SK-N-SH (cell line): ENCODE results near the gene ACAP1. TPM values are rescaled to one million over a fixed set of nuclear protein-coding genes. Genes with fewer than 3 reads are reported as not detected.
"Not testable (repeated sequence)": the region's sequence is repeated elsewhere in the genome, so short reads cannot be mapped to it uniquely, and the experiment has no call there.

Source experiments
- CTCF ChIA-PET: fragments of 300-600, 350-600 bp; formaldehyde crosslinking; extraction: SDS; loops from one replicate; lab custom pipeline; 2021; lab: Yijun Ruan, JAX
- POLR2A ChIA-PET: fragments of 350-600 bp; sonication (Branson Sonifier 250); formaldehyde crosslinking; extraction: SDS; loops from one replicate; lab custom pipeline; 2020; ENCODE audit warnings: antibody characterized with exemption, inconsistent platforms; lab: Yijun Ruan, JAX
- DNase-seq: peaks from one replicate; pipeline ENCODE4 v3.0.0; 2012
- H2AFZ ChIP-seq: fragments of 200-600 bp; sonication (generic); 2 replicates; pipeline ENCODE4 v1.8.1; 2016; ENCODE audit warnings: antibody characterized with exemption, mild to moderate bottlenecking, low read depth
- H3F3A ChIP-seq: fragments of 200-600 bp; sonication (generic); replicated peaks from 2 replicates; pipeline ENCODE3; 2016; ENCODE audit warnings: antibody characterized with exemption, mild to moderate bottlenecking; ENCODE audit not compliant: insufficient read depth
- H3K27ac ChIP-seq, 2 experiments: fragments of 200-500 bp in 1 of 2; fragments of 200-600 bp in 1 of 2; sonication (Bioruptor generic) in 1 of 2; sonication (generic), shearing (Covaris generic) in 1 of 2; 2 replicates each; pipeline versions ENCODE4 v1.5.1 to v1.6.1; 2014 to 2016; ENCODE audit warnings: low read depth in 2 of 2, inconsistent platforms in 1 of 2, low read length in 1 of 2, mild to moderate bottlenecking in 1 of 2, mixed read lengths in 1 of 2
- H3K27me3 ChIP-seq: fragments of 200-600 bp; sonication (generic), shearing (Covaris generic); 2 replicates; pipeline ENCODE4 v1.6.1; 2016; ENCODE audit warnings: mixed run types; ENCODE audit not compliant: insufficient read depth
- H3K36me3 ChIP-seq, 2 experiments: fragments of 200-500 bp in 1 of 2; fragments of 200-600 bp in 1 of 2; sonication (Bioruptor generic) in 1 of 2; sonication (generic) in 1 of 2; replicated peaks in 1 of 2; 2 replicates each; pipeline versions ENCODE3 to v1.5.1; 2014 to 2016; ENCODE audit warnings: low read length in 1 of 2, mild to moderate bottlenecking in 1 of 2; ENCODE audit not compliant: insufficient read depth in 2 of 2, control insufficient read depth in 1 of 2
- H3K4me1 ChIP-seq, 2 experiments: fragments of 200-500 bp in 1 of 2; fragments of 200-600 bp in 1 of 2; sonication (Bioruptor generic) in 1 of 2; sonication (generic), shearing (Covaris generic) in 1 of 2; 2 replicates each; pipeline versions ENCODE4 v1.5.1 to v1.6.1; 2014 to 2016; ENCODE audit warnings: low read depth in 1 of 2, low read length in 1 of 2, mixed run types in 1 of 2; ENCODE audit not compliant: insufficient read depth in 2 of 2, control insufficient read depth in 1 of 2
- H3K4me2 ChIP-seq: fragments of 200-600 bp; sonication (generic), shearing (Covaris generic); 2 replicates; pipeline ENCODE4 v1.6.1; 2017; ENCODE audit warnings: mixed run types
- H3K4me3 ChIP-seq, 2 experiments: fragments of 200-500 bp in 1 of 2; fragments of 200-600 bp in 1 of 2; sonication (Bioruptor generic) in 1 of 2; sonication (generic), shearing (Covaris generic) in 1 of 2; 2 replicates each; pipeline versions ENCODE4 v1.5.1 to v1.8.1; 2014 to 2016; ENCODE audit warnings: low read depth in 2 of 2, inconsistent platforms in 1 of 2, low read length in 1 of 2, mild to moderate bottlenecking in 1 of 2, mixed read lengths in 1 of 2, moderate library complexity in 1 of 2
- H3K79me2 ChIP-seq: fragments of 200-600 bp; sonication (generic); 2 replicates; pipeline ENCODE4 v1.8.1; 2017; ENCODE audit warnings: mild to moderate bottlenecking; ENCODE audit not compliant: insufficient read depth
- H3K9ac ChIP-seq: fragments of 200-600 bp; sonication (generic); 2 replicates; pipeline ENCODE4 v1.6.1; 2017; ENCODE audit warnings: mixed run types
- H3K9me2 ChIP-seq: fragments of 200-600 bp; sonication (generic); 2 replicates; pipeline ENCODE4 v1.6.1; 2017; ENCODE audit warnings: mixed run types
- H3K9me3 ChIP-seq: fragments of 200-600 bp; sonication (generic); 2 replicates; pipeline ENCODE4 v1.6.1; 2017; ENCODE audit warnings: mixed run types, mild to moderate bottlenecking, moderate library complexity
- H4K20me1 ChIP-seq: fragments of 200-600 bp; sonication (generic); 2 replicates; pipeline ENCODE4 v1.6.1; 2017; ENCODE audit warnings: mild to moderate bottlenecking, mixed run types; ENCODE audit not compliant: insufficient read depth
- CHD2 ChIP-seq: fragments of 150-350 bp; IDR thresholded peaks from 2 replicates; pipeline ENCODE4 v1.6.1; 2018; ENCODE audit warnings: low read length; ENCODE audit not compliant: partially characterized antibody
- CTCF ChIP-seq: fragments of 200-600 bp; sonication (generic); IDR thresholded peaks from 2 replicates; pipeline ENCODE4 v1.6.1; 2017; ENCODE audit warnings: antibody characterized with exemption, mild to moderate bottlenecking, moderate library complexity
- JUND ChIP-seq: IDR thresholded peaks from 2 replicates; pipeline ENCODE4 v1.4.0; 2012
- MEF2A ChIP-seq: IDR thresholded peaks from 2 replicates; pipeline ENCODE4 v1.4.0; 2012; ENCODE audit warnings: low read depth, borderline replicate concordance
- MXI1 ChIP-seq: IDR thresholded peaks from 2 replicates; pipeline ENCODE4 v1.6.1; 2012; ENCODE audit warnings: mild to moderate bottlenecking, low read depth, low read length, improper control_type of control experiment
- RAD21 ChIP-seq: IDR thresholded peaks from 2 replicates; pipeline ENCODE4 v1.6.1; 2012; ENCODE audit warnings: mild to moderate bottlenecking, low read length
- RXRA ChIP-seq: IDR thresholded peaks from 2 replicates; pipeline ENCODE4 v1.4.0; 2012; ENCODE audit warnings: low read depth, mild to moderate bottlenecking, borderline replicate concordance
- TCF12 ChIP-seq: IDR thresholded peaks from 2 replicates; pipeline ENCODE4 v1.4.0; 2012
- TEAD4 ChIP-seq: IDR thresholded peaks from 2 replicates; pipeline ENCODE4 v1.4.0; 2012; ENCODE audit warnings: mild to moderate bottlenecking, borderline replicate concordance; ENCODE audit not compliant: insufficient read depth
- USF1 ChIP-seq: IDR thresholded peaks from 2 replicates; pipeline ENCODE4 v1.4.0; 2012; ENCODE audit warnings: low read depth, borderline replicate concordance
- USF2 ChIP-seq: fragments of 150-350 bp; IDR thresholded peaks from 2 replicates; pipeline ENCODE4 v1.6.1; 2017; ENCODE audit warnings: antibody characterized with exemption, low read length, low read depth, borderline replicate concordance
- YY1 ChIP-seq: IDR thresholded peaks from 2 replicates; pipeline ENCODE4 v1.4.0; 2012; ENCODE audit warnings: low read depth, mild to moderate bottlenecking
- WGBS: methylation state at CpG from one replicate; pipeline ENCODE4 v1.1.6; 2017; ENCODE audit warnings: low lambda C conversion rate; 5-methylcytosine and 5-hydroxymethylcytosine counted together
- polyA plus RNA-seq, 3 experiments: library from polyadenylated mRNA; depleted of rRNA; stranded (reverse); fragments of >200 nt; gene quantifications; 2 replicates each; pipeline ENCODE4 v1.2.3, GENCODE V29; 2012
- TF ChIP-seq, protein P1 (sequence below): IDR thresholded peaks from 2 replicates; pipeline ENCODE4; 2012

ACAP1 gene
- polyA plus RNA-seq, 1 of the 3 experiments (the other 2 are of a cell fraction) = 0.71 TPM

- H3K27ac ChIP-seq = no peak overlapping the region
- WGBS = 85% methylated on average over 6 of the region's 6 CpGs
- no peak overlapping the region for H2AFZ ChIP-seq
- no peaks in the 10 kb centered on the region for H3K4me1 ChIP-seq
- no peaks in the 10 kb centered on the region for H3K9me2 ChIP-seq
- no peak overlapping the region for H3K9ac ChIP-seq
- H3F3A ChIP-seq = no peaks in the 10 kb centered on the region
- no peaks in the 10 kb centered on the region for H3K27me3 ChIP-seq
- no peaks in the 10 kb centered on the region for H4K20me1 ChIP-seq
- no peaks in the 10 kb centered on the region for H3K79me2 ChIP-seq
- H3K4me3 ChIP-seq = no peak overlapping the region
- no peak overlapping the region for H3K4me2 ChIP-seq
- no peaks in the 10 kb centered on the region for H3K36me3 ChIP-seq
- TF ChIP-seq USF2 = no peak
- no peak for TF ChIP-seq RAD21
- no peak for TF ChIP-seq TEAD4
- TF ChIP-seq JUND = no peak
- TF ChIP-seq RXRA = no peak
- no peak for TF ChIP-seq USF1
- no peak for TF ChIP-seq MEF2A
- TF ChIP-seq, protein P1, sequence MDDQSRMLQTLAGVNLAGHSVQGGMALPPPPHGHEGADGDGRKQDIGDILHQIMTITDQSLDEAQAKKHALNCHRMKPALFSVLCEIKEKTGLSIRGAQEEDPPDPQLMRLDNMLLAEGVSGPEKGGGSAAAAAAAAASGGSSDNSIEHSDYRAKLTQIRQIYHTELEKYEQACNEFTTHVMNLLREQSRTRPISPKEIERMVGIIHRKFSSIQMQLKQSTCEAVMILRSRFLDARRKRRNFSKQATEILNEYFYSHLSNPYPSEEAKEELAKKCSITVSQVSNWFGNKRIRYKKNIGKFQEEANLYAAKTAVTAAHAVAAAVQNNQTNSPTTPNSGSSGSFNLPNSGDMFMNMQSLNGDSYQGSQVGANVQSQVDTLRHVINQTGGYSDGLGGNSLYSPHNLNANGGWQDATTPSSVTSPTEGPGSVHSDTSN = no peak
- TF ChIP-seq MXI1 = no peak
- TF ChIP-seq TCF12 = no peak
- TF ChIP-seq CHD2 = no peak
- TF ChIP-seq CTCF = no peak
- TF ChIP-seq YY1 = no peak
- no peak for DNase-seq
- POLR2A ChIA-PET = interaction anchor here (0.6 kb wide), 1 partner anchor 304 kb away, joined by 4 read pairs; no protein-coding TSS in a partner anchor
- CTCF ChIA-PET = interaction anchor here (2.1 to 2.3 kb wide), 2 partner anchors 11 to 74 kb away, joined by 9 to 10 read pairs; partner anchors contain the start of gene KCTD11
- H3K9me3 ChIP-seq = no peaks in the 10 kb centered on the region
Measured at GRCh38 chr17:7363311-7363710, 27.0 kb downstream of the ACAP1 start.

- H3K27ac ChIP-seq, H3K9me2 ChIP-seq, H3K36me3 ChIP-seq, DNase-seq, H3K9me3 ChIP-seq, POLR2A ChIA-PET, H3F3A ChIP-seq, H2AFZ ChIP-seq, H3K4me1 ChIP-seq, H3K79me2 ChIP-seq, H3K4me2 ChIP-seq, H4K20me1 ChIP-seq, H3K4me3 ChIP-seq, H3K9ac ChIP-seq, H3K27me3 ChIP-seq: not testable (repeated sequence)
- CTCF ChIA-PET = interaction anchor here (0.6 to 2.2 kb wide), 2 partner anchors 10 to 41 kb away, joined by 3 to 16 read pairs; partner anchors contain the start of gene TMEM95
- WGBS = 83% methylated on average over 6 of the region's 7 CpGs
Measured at GRCh38 chr17:7365963-7366362, 29.6 kb downstream of the ACAP1 start.
